K562 (cell line): ENCODE data around the gene ZDHHC8. TPM values are rescaled to one million over a fixed set of nuclear protein-coding genes. Genes with fewer than 3 reads are reported as not detected.

Source experiments
- CHD2 ChIP-seq: IDR thresholded peaks from 2 replicates; pipeline ENCODE4 v1.6.1; 2011; ENCODE audit warnings: low read depth, low read length
- MEF2A ChIP-seq: IDR thresholded peaks from 2 replicates; pipeline ENCODE4 v1.6.1; 2011; ENCODE audit warnings: low read depth, mild to moderate bottlenecking, low read length, moderate library complexity; ENCODE audit not compliant: control insufficient read depth
- SUPT5H ChIP-seq: fragments of 450-650 bp; IDR thresholded peaks from 2 replicates; pipeline ENCODE4 v1.6.1; 2016
- TEAD2 ChIP-seq: fragments of 450-650 bp; IDR thresholded peaks from 2 replicates; pipeline ENCODE4 v1.6.1; 2016; ENCODE audit warnings: missing genetic modification characterization, control low read depth, missing compliant biosample characterization
- ZFPM2 ChIP-seq: fragments of 250-450 bp; sonication (Bioruptor Pico); IDR thresholded peaks from 2 replicates; pipeline ENCODE4 v1.5.1; 2022; ENCODE audit warnings: mild to moderate bottlenecking
- ZNF41 ChIP-seq: fragments of 250-450 bp; sonication (Bioruptor Pico); conservative IDR thresholded peaks from 2 replicates; pipeline ENCODE4 v1.4.0; 2020; ENCODE audit warnings: mild to moderate bottlenecking
- polyA plus RNA-seq, 8 experiments: library from polyadenylated mRNA; depleted of rRNA in 4 of 8; stranded (reverse) in 5 of 8; unstranded in 3 of 8; fragments of >200 nt; fragmentation: Nextera tagmentation in 2 of 8; fragmentation: Illumina TruSeq in 1 of 8; extraction: Ambion mirVana in 2 of 8; extraction: Trizol in 1 of 8; gene quantifications; 2 replicates each; pipeline versions ENCODE4 v1.2.1 to v1.2.3, GENCODE V29; 2011 to 2014; ENCODE audit warnings: inconsistent platforms in 1 of 8, missing spikeins in 1 of 8
- total RNA-seq, 7 experiments: library from RNA; depleted of rRNA in 6 of 7; stranded (reverse); fragments of >200 nt in 6 of 7; fragmentation: Illumina TruSeq in 2 of 7; extraction: Trizol in 2 of 7; gene quantifications; 2 replicates each; pipeline versions ENCODE4 v1.2.1 to v1.2.3, GENCODE V29; 2011 to 2021; ENCODE audit warnings: low replicate concordance in 1 of 7
- TF ChIP-seq, protein P1 (sequence below): fragments of 450-650 bp; IDR thresholded peaks from 2 replicates; pipeline ENCODE4 v1.6.1; 2016; ENCODE audit warnings: mild to moderate bottlenecking, moderate library complexity
- TF ChIP-seq, protein P2 (sequence below): fragments of 450-650 bp; IDR thresholded peaks from 2 replicates; pipeline ENCODE4 v1.6.1; 2016; ENCODE audit warnings: low read depth

ZDHHC8 gene
- total and polyA plus RNA-seq, 9 of the 15 experiments (the other 6 are each of a cell fraction or from before 2014, with no cell fraction given), result 0.04 to 109 (median 16.4) TPM

DNA sequence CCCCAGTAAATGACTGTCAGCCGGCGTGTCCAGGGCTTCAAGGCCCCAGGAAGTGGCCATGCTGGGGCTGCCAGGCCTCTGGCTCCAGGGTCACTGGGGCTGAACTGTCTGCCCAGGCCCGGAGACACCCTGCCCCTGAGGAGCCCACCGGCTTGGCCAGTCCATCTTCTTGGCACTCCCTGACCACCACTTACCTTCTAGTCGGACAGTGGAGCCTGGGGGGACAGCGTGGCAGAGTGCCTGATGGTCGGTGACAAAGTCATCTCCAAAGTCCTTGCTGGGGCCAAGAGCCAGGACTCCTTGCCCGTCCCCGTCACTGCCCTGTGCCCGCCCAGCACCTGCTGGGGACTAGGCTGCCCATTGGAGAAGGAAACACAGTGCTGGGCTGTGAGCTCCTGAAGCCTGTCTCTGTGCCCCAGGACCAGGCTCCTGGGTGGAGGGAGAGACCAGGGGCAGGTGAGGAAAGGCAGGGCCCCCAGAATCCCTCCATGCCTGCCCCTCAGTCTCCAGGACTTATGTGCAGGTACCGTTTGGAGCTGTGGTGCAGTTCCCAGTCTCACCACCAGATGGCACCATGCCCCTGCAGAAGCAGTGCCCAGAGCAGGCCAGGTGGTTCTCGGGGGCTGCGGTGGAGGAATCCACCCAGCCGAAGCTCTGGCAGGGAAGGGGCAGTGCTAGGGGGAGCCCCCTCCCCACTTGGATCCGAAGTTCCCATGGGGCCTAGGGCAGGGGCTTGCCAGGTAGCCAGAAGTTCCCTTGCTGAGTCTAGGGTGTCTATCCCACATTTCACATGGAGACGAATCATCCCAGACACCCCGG lies 25.2 kb downstream of the ZDHHC8 start (continued):
- TF ChIP-seq, protein P1, sequence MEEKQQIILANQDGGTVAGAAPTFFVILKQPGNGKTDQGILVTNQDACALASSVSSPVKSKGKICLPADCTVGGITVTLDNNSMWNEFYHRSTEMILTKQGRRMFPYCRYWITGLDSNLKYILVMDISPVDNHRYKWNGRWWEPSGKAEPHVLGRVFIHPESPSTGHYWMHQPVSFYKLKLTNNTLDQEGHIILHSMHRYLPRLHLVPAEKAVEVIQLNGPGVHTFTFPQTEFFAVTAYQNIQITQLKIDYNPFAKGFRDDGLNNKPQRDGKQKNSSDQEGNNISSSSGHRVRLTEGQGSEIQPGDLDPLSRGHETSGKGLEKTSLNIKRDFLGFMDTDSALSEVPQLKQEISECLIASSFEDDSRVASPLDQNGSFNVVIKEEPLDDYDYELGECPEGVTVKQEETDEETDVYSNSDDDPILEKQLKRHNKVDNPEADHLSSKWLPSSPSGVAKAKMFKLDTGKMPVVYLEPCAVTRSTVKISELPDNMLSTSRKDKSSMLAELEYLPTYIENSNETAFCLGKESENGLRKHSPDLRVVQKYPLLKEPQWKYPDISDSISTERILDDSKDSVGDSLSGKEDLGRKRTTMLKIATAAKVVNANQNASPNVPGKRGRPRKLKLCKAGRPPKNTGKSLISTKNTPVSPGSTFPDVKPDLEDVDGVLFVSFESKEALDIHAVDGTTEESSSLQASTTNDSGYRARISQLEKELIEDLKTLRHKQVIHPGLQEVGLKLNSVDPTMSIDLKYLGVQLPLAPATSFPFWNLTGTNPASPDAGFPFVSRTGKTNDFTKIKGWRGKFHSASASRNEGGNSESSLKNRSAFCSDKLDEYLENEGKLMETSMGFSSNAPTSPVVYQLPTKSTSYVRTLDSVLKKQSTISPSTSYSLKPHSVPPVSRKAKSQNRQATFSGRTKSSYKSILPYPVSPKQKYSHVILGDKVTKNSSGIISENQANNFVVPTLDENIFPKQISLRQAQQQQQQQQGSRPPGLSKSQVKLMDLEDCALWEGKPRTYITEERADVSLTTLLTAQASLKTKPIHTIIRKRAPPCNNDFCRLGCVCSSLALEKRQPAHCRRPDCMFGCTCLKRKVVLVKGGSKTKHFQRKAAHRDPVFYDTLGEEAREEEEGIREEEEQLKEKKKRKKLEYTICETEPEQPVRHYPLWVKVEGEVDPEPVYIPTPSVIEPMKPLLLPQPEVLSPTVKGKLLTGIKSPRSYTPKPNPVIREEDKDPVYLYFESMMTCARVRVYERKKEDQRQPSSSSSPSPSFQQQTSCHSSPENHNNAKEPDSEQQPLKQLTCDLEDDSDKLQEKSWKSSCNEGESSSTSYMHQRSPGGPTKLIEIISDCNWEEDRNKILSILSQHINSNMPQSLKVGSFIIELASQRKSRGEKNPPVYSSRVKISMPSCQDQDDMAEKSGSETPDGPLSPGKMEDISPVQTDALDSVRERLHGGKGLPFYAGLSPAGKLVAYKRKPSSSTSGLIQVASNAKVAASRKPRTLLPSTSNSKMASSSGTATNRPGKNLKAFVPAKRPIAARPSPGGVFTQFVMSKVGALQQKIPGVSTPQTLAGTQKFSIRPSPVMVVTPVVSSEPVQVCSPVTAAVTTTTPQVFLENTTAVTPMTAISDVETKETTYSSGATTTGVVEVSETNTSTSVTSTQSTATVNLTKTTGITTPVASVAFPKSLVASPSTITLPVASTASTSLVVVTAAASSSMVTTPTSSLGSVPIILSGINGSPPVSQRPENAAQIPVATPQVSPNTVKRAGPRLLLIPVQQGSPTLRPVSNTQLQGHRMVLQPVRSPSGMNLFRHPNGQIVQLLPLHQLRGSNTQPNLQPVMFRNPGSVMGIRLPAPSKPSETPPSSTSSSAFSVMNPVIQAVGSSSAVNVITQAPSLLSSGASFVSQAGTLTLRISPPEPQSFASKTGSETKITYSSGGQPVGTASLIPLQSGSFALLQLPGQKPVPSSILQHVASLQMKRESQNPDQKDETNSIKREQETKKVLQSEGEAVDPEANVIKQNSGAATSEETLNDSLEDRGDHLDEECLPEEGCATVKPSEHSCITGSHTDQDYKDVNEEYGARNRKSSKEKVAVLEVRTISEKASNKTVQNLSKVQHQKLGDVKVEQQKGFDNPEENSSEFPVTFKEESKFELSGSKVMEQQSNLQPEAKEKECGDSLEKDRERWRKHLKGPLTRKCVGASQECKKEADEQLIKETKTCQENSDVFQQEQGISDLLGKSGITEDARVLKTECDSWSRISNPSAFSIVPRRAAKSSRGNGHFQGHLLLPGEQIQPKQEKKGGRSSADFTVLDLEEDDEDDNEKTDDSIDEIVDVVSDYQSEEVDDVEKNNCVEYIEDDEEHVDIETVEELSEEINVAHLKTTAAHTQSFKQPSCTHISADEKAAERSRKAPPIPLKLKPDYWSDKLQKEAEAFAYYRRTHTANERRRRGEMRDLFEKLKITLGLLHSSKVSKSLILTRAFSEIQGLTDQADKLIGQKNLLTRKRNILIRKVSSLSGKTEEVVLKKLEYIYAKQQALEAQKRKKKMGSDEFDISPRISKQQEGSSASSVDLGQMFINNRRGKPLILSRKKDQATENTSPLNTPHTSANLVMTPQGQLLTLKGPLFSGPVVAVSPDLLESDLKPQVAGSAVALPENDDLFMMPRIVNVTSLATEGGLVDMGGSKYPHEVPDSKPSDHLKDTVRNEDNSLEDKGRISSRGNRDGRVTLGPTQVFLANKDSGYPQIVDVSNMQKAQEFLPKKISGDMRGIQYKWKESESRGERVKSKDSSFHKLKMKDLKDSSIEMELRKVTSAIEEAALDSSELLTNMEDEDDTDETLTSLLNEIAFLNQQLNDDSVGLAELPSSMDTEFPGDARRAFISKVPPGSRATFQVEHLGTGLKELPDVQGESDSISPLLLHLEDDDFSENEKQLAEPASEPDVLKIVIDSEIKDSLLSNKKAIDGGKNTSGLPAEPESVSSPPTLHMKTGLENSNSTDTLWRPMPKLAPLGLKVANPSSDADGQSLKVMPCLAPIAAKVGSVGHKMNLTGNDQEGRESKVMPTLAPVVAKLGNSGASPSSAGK, result no peak
- TF ChIP-seq, protein P2, sequence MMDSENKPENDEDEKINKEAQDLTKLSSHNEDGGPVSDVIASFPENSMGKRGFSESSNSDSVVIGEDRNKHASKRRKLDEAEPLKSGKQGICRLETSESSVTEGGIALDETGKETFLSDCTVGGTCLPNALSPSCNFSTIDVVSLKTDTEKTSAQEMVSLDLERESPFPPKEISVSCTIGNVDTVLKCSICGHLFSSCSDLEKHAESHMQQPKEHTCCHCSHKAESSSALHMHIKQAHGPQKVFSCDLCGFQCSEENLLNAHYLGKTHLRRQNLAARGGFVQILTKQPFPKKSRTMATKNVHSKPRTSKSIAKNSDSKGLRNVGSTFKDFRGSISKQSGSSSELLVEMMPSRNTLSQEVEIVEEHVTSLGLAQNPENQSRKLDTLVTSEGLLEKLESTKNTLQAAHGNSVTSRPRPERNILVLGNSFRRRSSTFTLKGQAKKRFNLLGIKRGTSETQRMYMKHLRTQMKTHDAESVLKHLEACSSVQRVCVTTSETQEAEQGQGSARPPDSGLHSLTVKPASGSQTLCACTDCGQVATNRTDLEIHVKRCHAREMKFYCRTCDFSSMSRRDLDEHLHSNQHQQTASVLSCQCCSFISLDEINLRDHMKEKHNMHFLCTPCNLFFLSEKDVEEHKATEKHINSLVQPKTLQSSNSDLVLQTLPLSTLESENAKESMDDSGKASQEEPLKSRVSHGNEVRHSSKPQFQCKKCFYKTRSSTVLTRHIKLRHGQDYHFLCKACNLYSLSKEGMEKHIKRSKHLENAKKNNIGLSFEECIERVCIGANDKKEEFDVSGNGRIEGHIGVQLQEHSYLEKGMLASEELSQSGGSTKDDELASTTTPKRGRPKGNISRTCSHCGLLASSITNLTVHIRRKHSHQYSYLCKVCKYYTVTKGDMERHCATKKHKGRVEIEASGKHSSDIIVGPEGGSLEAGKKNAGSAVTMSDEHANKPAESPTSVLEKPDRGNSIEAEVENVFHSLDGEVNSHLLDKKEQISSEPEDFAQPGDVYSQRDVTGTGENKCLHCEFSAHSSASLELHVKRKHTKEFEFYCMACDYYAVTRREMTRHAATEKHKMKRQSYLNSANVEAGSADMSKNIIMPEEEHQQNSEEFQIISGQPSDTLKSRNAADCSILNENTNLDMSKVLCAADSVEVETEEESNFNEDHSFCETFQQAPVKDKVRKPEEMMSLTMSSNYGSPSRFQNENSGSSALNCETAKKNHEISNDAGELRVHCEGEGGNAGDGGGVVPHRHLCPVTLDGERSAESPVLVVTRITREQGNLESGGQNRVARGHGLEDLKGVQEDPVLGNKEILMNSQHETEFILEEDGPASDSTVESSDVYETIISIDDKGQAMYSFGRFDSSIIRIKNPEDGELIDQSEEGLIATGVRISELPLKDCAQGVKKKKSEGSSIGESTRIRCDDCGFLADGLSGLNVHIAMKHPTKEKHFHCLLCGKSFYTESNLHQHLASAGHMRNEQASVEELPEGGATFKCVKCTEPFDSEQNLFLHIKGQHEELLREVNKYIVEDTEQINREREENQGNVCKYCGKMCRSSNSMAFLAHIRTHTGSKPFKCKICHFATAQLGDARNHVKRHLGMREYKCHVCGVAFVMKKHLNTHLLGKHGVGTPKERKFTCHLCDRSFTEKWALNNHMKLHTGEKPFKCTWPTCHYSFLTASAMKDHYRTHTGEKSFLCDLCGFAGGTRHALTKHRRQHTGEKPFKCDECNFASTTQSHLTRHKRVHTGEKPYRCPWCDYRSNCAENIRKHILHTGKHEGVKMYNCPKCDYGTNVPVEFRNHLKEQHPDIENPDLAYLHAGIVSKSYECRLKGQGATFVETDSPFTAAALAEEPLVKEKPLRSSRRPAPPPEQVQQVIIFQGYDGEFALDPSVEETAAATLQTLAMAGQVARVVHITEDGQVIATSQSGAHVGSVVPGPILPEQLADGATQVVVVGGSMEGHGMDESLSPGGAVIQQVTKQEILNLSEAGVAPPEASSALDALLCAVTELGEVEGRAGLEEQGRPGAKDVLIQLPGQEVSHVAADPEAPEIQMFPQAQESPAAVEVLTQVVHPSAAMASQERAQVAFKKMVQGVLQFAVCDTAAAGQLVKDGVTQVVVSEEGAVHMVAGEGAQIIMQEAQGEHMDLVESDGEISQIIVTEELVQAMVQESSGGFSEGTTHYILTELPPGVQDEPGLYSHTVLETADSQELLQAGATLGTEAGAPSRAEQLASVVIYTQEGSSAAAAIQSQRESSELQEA, result no peak
- TF ChIP-seq MEF2A, result no peak
- TF ChIP-seq TEAD2 (tag), result no peak
- peak; percentile 78 for TF ChIP-seq ZNF41 (CRISPR knock-in tag)
- no peak for TF ChIP-seq SUPT5H
- TF ChIP-seq CHD2, result peak; percentile 45
- peak; percentile 91; the same call in 1 of the 2 replicates for TF ChIP-seq ZFPM2 (CRISPR knock-in tag)
